Measurements from ENCODE around the gene PPA1. TPM values are rescaled to one million over a fixed set of nuclear protein-coding genes. Genes with fewer than 3 reads are reported as not detected.

The PPA1 gene
- total RNA-seq, 1 experiment from 2014 or later, result 180 TPM

- TF ChIP-seq TP53 (CRISPR knock-in tag; IDR thresholded peaks at IDR 0.05) (no peak), KAT7 (CRISPR knock-in tag; IDR thresholded peaks at IDR 0.05; ENCODE audit: borderline replicate concordance) (no peak), ZBTB21 (CRISPR knock-in tag; IDR thresholded peaks at IDR 0.05; ENCODE audit: borderline replicate concordance) (no peak), TCF7 (CRISPR knock-in tag; IDR thresholded peaks at IDR 0.05; ENCODE audit: low read depth) (no peak)
Measured at GRCh38 chr10:70190102-70190501, 43.1 kb downstream of the PPA1 start (continued).

GRCh38 chr10:70188768-70189167 lies 44.5 kb downstream of the PPA1 start:
- Mint-ChIP-seq H3K27me3 (ENCODE audit: low read depth) (peaks cover 4% of the 10 kb centered on the region; the same call in 1 of the 2 replicates), H3K27ac (no peak overlapping the region), H3K36me3 (no peaks in the 10 kb centered on the region), H3K9me3 (no peaks in the 10 kb centered on the region), H3K4me1 (peaks cover 9% of the 10 kb centered on the region), H3K4me3 (no peak overlapping the region)
- ChIA-PET CTCF (no interaction called here), POLR2A (no interaction called here)
- no peak for ATAC-seq
- no peak for DNase-seq (ENCODE audit: low spot score)
- TF ChIP-seq ZNF121 (CRISPR knock-in tag; IDR thresholded peaks at IDR 0.05) (no peak), AR (CRISPR knock-in tag; IDR thresholded peaks at IDR 0.05) (no peak), ATF3 (CRISPR knock-in tag; conservative IDR thresholded peaks at IDR 0.05) (no peak), ZNF396 (CRISPR knock-in tag; IDR thresholded peaks at IDR 0.05; ENCODE audit: borderline replicate concordance) (no peak), NR3C1 (CRISPR knock-in tag; conservative IDR thresholded peaks at IDR 0.05; ENCODE audit: low read depth) (no peak), GABPB1 (CRISPR knock-in tag; IDR thresholded peaks at IDR 0.05) (no peak), KAT7 (CRISPR knock-in tag; IDR thresholded peaks at IDR 0.05; ENCODE audit: borderline replicate concordance) (no peak), NFYB (CRISPR knock-in tag; conservative IDR thresholded peaks at IDR 0.05; ENCODE audit: low read depth) (no peak), JAZF1 (CRISPR knock-in tag; IDR thresholded peaks at IDR 0.05) (no peak), CTCF (IDR thresholded peaks at IDR 0.05) (no peak), CBFB (CRISPR knock-in tag; IDR thresholded peaks at IDR 0.05; ENCODE audit: low read depth) (no peak), HMGXB4 (CRISPR knock-in tag; IDR thresholded peaks at IDR 0.05) (no peak), JUN (CRISPR knock-in tag; IDR thresholded peaks at IDR 0.05) (no peak), ZNF138 (CRISPR knock-in tag; conservative IDR thresholded peaks at IDR 0.05) (no peak), ATF6 (CRISPR knock-in tag; IDR thresholded peaks at IDR 0.05) (no peak), TEAD4 (CRISPR knock-in tag; IDR thresholded peaks at IDR 0.05) (no peak), HMGA2 (CRISPR knock-in tag; IDR thresholded peaks at IDR 0.05) (no peak), ZNF219 (CRISPR knock-in tag; IDR thresholded peaks at IDR 0.05; ENCODE audit: borderline replicate concordance) (no peak), USF2 (CRISPR knock-in tag; IDR thresholded peaks at IDR 0.05) (no peak), PRRX2 (CRISPR knock-in tag; IDR thresholded peaks at IDR 0.05) (no peak)
